ENCODE results near the gene LYPD3.

The LYPD3 gene

DNA sequence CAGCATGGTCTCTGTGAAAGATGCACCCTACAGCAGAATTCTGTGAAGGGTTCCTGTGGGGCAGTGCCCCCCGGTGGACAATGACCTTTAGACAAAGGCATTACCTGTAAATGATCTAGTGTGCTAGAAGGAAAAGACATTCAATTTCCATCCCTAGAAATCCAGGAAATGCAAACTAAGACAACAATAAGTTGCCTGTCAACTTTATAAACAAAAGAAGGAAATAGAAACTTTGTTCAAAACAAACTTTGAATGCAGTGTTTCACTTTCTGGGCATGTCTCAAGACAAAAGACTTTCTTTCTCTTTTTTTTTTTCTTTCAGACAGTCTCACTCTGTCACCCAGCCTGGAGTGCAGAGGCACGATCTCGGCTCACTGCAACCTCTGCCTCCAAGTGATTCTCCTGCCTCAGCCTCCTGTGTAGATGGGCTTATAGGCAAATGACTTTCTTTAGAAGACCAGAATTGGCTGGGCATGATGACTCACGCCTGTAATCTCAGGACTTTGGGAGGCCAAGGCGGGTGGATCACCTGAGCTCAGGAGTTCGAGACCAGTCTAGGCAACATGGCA is 35.2 kb downstream of the LYPD3 start:
- no peak for DNase-seq

DNA sequence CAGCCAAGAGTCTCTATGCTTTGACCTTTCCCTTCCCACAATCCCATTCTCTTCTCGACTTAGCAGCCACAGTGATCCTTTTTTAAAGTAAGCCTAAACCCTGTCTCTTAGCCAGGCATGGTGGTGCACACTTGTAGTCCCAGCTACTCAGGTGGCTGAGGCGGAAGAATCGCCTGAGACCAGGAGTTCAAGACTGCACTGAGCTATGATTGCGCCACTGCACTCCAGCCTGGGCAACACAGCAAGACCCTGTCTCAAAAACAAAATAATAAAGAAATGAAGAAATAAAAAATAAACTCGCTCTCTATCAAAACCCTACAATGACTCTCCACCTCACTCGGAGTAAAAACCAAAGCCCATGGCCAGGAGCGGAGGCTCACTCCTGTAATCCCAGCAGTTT is 36.0 kb downstream of the LYPD3 start:
- DNase-seq, result no peak

DNA sequence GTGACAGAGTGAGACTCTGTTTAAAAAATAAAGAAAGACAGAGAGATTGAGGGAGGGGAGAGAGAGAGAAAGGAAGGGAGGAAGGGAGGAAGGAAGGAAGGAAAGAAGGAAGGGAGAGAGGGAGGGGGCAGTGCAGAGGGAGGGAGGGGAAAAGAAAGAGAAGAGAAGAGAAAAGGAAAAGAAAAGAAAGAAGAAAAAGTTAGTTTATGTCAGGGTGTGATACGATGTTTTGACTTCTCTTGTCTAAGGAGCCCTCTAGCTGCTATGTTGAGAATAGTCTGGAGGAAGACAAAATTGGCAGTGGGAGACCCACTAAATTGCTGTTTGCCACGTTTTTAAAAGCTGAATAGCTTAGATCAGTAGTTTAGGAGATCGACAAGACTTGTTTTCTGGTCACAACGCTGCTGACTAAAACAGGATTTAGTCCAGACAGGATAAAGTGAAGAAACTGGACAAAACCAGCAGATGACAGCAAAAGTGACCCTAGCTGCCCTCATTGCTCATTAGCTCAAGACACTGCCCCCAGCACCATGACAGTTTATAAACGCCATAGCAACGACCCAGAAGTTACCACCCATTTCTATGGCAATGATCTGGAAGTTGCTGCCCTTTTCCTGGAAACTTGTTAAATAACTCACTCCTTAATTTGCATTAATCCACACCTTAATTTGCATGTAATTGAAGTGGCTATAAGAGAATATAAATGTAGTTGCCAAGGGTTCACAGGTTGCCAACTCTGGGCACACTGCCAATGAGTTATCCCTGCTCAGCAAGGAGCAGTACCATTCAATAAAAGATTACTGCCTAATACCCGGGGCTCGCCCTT is 39.6 kb downstream of the LYPD3 start:
- DNase-seq, result no peak

DNA sequence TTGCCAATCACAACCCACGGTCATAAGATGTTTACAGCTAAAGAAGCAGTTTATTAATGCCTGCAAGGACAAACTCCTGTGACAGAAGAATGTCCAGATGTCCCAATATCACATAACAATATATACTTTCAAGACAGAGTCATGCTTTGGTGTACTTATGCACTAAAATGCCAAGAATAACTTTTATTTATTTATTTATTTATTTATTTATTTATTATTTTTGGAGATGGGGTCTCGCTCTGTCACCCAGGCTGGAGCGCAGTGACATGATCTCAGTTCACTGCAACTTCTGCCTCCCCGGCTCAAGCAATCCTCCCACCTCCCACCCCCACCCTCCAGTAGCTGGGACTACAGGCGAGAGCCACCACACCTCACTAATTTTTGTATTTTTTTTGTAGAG is 41.6 kb downstream of the LYPD3 start:
- DNase-seq, result no peak

DNA sequence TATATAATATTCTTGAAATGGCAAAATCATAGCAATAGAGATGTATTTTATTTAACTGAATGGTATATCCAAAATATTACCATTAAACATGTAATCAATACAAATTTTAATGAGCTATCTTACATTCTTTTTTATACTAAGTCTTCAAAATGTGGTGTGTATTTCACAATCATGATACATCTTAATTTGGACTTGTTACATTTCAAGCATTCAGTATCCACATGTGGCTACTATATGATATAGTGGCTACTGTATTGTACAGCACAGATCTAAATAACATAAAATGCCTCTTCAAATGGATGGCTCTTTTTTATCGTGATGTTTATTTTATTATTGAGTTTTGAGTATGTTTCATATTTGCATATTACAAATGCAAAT is 42.7 kb downstream of the LYPD3 start:
- no peak for DNase-seq

DNA sequence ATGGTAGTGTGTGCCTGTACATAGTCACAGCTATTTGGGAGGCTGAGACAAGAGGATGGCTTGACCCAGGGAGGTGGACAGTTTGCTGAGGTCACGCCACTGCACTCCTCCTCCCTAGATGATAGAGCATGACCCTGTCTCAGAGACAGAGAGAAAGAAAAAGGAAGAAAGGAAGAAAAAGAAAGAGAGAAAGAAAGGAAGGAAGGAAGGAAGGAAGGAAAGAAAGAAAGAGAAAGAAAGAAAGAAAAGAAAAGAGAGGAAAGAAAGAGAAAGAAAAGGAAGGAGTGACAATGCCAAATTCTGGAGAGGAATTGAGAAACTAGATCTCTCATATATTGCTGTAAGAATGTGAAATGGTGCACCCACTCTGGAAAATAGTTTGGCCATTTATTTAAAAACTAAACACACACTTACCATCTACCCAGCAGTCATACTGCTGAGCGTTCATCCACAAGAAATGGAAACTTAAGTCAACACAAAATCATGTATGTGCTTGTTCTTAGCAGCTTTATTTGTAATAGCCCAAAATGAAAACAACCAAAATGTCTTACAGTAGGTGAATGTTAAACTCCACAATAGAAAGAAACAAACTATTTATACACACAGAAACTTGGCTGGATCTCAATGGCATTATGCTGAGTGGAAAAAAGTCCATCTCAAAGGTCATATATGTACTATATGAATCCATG is 43.3 kb downstream of the LYPD3 start:
- DNase-seq, result no peak

DNA sequence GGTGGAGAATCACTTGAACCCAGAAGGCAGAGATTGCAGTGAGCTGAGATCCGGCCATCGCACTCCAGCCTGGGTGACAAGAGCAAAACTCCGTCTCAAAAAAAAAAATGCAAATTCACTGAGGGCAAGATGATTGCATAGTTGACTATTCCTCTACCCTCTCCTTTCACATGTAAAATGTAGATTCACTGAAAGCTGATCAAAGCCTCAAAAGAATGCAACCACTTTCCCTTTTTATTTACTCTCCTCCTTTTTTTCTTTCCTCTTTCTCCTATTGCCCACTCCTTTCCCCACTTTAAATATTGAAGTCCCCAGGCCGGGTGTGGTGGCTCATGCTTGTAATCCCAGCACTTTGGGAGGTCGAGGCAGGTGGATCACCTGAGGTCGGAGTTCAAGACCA is 44.5 kb downstream of the LYPD3 start:
- no peak for DNase-seq

DNA sequence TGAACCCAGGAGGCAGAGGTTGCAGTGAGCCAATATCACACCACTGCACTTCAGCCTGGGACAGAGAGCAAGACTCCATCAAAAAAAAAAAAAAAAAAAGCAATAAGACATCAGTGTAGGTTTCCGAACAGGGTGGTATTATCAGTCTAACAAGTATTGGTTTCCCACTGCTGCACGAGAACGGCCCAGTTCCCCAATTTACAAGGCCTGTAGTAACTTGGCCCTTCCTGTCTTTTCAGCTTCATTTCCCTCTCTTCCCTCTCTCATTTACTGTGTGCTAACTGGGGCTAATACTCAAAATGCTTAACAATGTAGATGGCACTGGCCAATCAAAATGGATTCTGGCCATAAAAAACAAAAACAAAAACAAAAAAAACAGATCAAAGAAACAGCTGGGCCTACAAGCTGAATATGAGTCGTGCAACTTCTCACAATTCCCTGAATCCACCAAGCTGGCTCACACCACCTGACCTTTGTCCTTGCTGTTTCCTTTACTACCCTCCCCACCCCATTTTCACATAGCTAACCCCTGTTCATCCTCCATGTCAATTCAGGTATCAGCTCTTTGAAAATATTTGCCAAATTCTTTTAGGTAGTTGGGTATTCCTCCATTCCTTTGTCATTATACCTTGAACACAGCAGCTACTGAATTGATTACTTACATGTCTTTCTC is 48.3 kb downstream of the LYPD3 start:
- DNase-seq, result no peak

DNA sequence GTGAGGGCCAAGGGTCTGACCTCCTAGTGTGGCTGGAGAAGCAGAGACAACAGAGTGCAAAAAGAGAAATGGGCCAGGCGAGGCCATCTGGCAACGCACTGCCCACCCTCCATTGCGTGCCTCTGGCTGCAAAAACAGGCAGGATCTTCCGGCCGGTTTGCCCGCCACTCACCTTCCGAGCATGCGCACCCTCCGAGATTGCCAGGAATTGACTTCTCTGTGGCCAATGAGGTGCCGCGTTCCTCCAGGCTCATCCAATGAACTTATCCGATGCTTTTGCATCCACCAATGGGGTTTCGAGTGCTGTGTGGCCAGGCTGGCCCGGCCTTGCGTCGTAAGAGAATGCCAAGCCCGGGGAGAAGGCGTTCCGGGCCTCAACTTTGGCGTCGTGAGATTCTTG is 50.9 kb downstream of the LYPD3 start, which contains the start of gene TEX101:
TSS of gene TEX101 (plus strand) at position 337 of the 400 bp plus-strand sequence. CDS start 1,030 bp downstream, outside the sequence.
- DNase-seq, result no peak

DNA sequence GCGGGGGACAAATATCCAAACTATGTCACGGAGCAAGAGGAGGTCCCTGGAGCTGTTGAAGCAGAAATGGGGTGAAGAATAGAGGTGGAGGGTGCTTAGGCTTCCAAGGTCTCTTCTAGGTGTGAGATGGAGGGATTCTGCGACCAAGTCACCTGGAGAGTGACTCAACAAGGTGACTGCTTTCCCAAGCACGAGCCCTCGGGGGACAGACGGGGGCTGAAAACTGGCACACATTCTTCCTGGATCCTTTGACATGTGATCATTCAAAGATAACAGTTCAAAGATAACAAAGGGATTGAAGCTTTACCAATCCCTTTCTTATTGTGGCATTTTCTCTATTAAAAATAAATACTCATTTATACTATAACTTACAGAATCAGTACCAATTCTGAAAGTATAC is 53.0 kb downstream of the LYPD3 start:
- DNase-seq, result no peak
